Esophagus squamous epithelium (tissue), 5 donors: ENCODE results near the gene NHS. TPM values are rescaled to one million over a fixed set of nuclear protein-coding genes. Genes with fewer than 3 reads are reported as not detected.

Experiments used
- DNase-seq: peaks from one replicate; lab custom pipeline; 2025; lab: John Stamatoyannopoulos, UW
- H3K27ac ChIP-seq, 4 donors: fragments of 200-600 bp; sonication (generic); one replicate each; pipeline ENCODE4 v1.5.1; 2016 to 2019; ENCODE audit warnings: mild to moderate bottlenecking in 1 of 4
- H3K27me3 ChIP-seq, 4 donors: fragments of 200-600 bp; sonication (generic); 1 replicate in 3 of 4; 2 replicates in 1 of 4; pipeline versions ENCODE4 v1.5.1 to v1.6.0; 2017 to 2021; ENCODE audit warnings: antibody characterized with exemption in 1 of 4
- H3K36me3 ChIP-seq, 3 donors: fragments of 200-600 bp; sonication (generic); one replicate each; pipeline ENCODE4 v1.5.1; 2016 to 2019
- H3K4me1 ChIP-seq, 3 donors: fragments of 200-600 bp; sonication (generic); one replicate each; pipeline ENCODE4 v1.5.1; 2017 to 2019
- H3K4me3 ChIP-seq, 4 donors: fragments of 200-600 bp; sonication (generic); 1 replicate in 3 of 4; 2 replicates in 1 of 4; pipeline ENCODE4 v1.5.1; 2016 to 2019; ENCODE audit warnings: mild to moderate bottlenecking in 2 of 4, moderate library complexity in 1 of 4
- H3K9me3 ChIP-seq, 3 donors: fragments of 200-600 bp; sonication (generic); one replicate each; pipeline ENCODE4 v1.5.1; 2016 to 2019
- POLR2A ChIP-seq, 4 donors: fragments of 450-650 bp; IDR thresholded peaks; one replicate each; pipeline ENCODE4 v1.6.1; 2017; ENCODE audit warnings: antibody characterized with exemption in 4 of 4, mild to moderate bottlenecking in 4 of 4, moderate library complexity in 3 of 4
- WGBS, 2 donors: methylation state at CpG; one replicate each; pipeline ENCODE4 v1.1.5; 2018; 5-methylcytosine and 5-hydroxymethylcytosine counted together
- intact Hi-C: fragments of 100-400 bp; cut with DNase I; formaldehyde crosslinking; loops from one replicate; pipeline ENCODE4 v1.15.0; 2022
- total RNA-seq, 4 donors: library from RNA; depleted of rRNA; stranded (reverse); fragments of >200 nt; gene quantifications; one replicate each; pipeline ENCODE4 v1.1.0, GENCODE V29; 2016
- TF ChIP-seq, protein P1 (sequence below), 6 experiments: fragments of 450-650 bp in 4 of 6; fragments of 200-600 bp in 2 of 6; sonication (generic) in 2 of 6; IDR thresholded peaks; one replicate each; pipeline ENCODE4 v1.5.1; 2016 to 2019; ENCODE audit warnings: antibody characterized with exemption in 6 of 6, mild to moderate bottlenecking in 4 of 6, moderate library complexity in 4 of 6
- donor health status: DM: yes; HTN: yes; CAD: no.

NHS gene
- total RNA-seq, 4 donors from 2014 or later, result 1.2 to 3.4 (median 2.6) TPM

DNA sequence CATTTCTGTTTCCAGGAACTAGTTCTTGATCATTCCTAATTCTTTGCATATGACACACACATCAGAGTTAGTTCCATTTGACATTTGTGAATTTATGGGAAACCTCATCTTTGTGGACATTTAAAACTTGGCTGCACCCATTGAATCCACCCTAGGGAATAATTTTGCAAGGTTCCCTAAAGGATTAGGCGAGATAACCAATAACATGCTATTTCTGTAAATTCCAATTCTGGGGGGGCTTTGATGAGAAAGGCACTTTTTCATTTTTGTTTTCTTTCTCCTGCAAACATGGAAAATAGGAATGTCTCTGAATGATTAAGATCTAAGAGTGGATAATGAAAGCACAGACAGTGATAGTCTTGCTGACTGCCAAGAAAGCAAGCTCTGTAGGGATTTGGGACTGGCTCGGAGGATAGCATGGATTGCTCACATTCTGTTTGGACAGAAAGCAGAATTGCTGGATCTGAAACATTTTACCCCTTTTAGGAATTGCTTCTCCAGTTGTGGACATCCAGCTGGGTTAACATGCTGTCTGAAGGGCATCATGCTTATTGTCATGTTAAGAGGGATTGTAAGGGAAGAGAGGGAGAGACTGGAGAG, 145.1 kb downstream of the NHS start:
- 54 to 56% methylated on average over 2 of the region's 2 CpGs for WGBS, 2 donors
- H3K27ac ChIP-seq, result peak overlapping the region in 3 of 4 donors; percentile 29 to 62 (median 31)
- intact Hi-C loops, result no loop called here
- DNase-seq, result no peak
- H3K9me3 ChIP-seq, result no peaks in the 10 kb centered on the region
- no peaks in the 10 kb centered on the region for H3K36me3 ChIP-seq
- TF ChIP-seq, protein P1, sequence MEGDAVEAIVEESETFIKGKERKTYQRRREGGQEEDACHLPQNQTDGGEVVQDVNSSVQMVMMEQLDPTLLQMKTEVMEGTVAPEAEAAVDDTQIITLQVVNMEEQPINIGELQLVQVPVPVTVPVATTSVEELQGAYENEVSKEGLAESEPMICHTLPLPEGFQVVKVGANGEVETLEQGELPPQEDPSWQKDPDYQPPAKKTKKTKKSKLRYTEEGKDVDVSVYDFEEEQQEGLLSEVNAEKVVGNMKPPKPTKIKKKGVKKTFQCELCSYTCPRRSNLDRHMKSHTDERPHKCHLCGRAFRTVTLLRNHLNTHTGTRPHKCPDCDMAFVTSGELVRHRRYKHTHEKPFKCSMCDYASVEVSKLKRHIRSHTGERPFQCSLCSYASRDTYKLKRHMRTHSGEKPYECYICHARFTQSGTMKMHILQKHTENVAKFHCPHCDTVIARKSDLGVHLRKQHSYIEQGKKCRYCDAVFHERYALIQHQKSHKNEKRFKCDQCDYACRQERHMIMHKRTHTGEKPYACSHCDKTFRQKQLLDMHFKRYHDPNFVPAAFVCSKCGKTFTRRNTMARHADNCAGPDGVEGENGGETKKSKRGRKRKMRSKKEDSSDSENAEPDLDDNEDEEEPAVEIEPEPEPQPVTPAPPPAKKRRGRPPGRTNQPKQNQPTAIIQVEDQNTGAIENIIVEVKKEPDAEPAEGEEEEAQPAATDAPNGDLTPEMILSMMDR (IDR thresholded peaks at IDR 0.05), result no peak
- no peak for TF ChIP-seq POLR2A (IDR thresholded peaks at IDR 0.05)
- peaks cover 0 to 17% (median 0%) of the 10 kb centered on the region in 3 donors for H3K4me1 ChIP-seq
- no peaks in the 10 kb centered on the region for H3K27me3 ChIP-seq
- H3K4me3 ChIP-seq, result no peak overlapping the region

DNA sequence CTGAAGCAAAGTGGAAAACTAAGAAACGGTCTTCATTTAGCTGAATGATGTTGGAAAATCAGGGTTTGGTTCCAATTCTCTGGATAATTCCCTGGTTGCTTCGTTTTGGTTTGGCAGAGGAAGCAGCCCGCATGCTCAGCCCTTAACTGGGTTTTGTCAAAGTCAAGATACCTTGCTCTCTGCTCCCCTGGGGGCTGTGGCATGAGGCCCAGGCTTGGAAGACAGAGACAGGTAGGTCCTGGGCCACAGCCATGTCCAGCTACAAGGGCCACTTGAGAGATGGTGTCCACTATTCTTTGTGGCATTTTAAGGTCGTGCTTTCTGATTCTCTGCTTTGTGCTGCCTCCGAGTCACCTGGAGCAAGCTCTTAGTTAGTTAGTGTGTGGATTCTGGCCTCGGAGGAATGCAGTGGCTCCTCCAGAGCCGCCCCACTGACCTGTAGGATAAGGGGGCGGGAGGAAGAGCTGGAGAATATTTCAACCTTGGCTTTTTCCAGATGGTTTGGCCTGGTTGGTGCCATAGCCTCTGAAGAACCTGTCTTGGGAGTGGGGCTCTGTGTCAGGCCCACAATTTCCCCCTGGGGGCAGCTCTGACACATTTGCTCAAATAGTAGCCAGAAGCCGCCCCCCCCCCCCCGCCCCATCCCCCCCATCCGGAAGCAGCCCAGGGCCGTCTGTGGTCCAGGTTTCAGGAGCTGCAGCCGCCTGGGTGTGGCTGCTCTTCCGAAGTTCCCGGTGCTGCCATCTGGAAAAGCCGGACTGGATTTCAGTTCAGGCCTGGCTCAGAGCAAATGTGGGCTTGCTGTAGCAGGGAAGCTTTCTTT, 147.1 kb downstream of the NHS start:
- no peaks in the 10 kb centered on the region for H3K27me3 ChIP-seq
- DNase-seq, result no peak
- no peak overlapping the region for H3K27ac ChIP-seq
- TF ChIP-seq, protein P1 (IDR thresholded peaks at IDR 0.05), result no peak
- no peak for TF ChIP-seq POLR2A (IDR thresholded peaks at IDR 0.05)
- H3K4me1 ChIP-seq, result peaks cover 0 to 30% (median 0%) of the 10 kb centered on the region in 3 donors
- no peak overlapping the region for H3K4me3 ChIP-seq
- WGBS, 2 donors, result 49 to 59% methylated on average over 8 of the region's 16 CpGs
- intact Hi-C loops, result no loop called here
- H3K9me3 ChIP-seq, result no peaks in the 10 kb centered on the region
- H3K36me3 ChIP-seq, result no peaks in the 10 kb centered on the region

DNA sequence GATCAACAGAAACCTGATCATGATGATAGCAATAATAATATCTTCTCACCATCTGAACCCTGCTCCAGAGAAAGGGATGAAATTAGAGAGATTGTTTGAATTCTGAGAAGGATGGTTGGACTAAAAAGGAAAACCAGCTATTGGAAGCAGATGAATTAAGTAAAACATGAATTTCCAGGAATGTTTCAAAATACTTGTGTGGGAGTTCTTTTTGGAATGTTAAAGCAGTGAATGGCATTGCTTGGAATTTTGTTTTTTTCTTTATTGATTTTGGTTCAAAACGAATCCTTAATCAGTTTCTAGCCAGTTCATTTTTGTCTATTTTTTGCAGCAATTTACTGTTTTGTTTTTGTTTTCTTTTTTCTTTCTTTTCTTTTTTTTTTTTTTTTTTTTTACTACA, 150.3 kb downstream of the NHS start:
- intact Hi-C loops, result no loop called here
- Histone ChIP-seq H3K27me3 (no peaks in the 10 kb centered on the region), H3K36me3 (no peaks in the 10 kb centered on the region), H3K4me1 (peaks cover 0 to 43% (median 0%) of the 10 kb centered on the region in 3 donors), H3K9me3 (no peaks in the 10 kb centered on the region), H3K4me3 (no peak overlapping the region), H3K27ac (no peak overlapping the region)
- no peak for TF ChIP-seq POLR2A (IDR thresholded peaks at IDR 0.05)
- TF ChIP-seq, protein P1 (IDR thresholded peaks at IDR 0.05), result no peak
- 5 to 75% methylated on average over 1 of the region's 1 CpG for WGBS, 2 donors
- DNase-seq, result no peak

DNA sequence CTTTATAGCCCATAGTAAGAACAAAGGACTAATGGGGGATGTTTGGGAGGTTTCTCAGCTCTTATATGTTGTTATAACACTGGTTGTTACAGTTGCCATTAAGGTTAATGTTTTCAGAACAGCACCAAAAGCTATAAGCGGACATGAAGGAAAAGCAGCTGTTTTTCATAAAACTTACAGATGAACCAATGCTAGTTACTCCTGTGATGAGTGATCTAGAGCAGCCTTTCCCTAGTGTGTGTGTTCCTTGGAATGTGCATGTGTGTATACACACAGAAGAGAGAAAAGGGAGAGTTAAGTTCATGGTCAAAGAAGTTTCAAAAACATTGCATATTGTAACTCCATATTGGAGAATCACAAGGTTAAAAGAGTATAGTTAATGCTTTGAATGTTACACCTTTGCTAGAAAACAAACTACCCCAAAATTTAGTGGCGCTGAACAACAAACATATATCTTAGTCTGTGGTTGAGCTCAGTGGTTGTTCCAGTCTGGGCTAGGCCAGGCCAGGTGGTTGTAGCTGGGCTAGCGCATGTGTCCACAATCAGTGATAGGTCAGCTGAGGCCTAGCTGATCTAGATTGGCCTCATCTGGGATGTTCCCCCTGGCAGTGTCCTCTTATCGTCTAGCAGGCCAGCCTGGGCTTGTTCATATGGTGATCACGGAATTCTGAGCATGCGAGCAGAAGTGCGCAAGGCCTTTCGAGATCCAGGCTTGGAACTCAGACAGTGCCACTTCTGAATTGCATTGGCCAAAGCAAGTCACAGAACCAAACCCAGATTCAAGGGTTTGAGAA, 151.0 kb downstream of the NHS start:
- Histone ChIP-seq H3K36me3 (no peaks in the 10 kb centered on the region), H3K27ac (no peak overlapping the region), H3K9me3 (no peaks in the 10 kb centered on the region), H3K4me3 (no peak overlapping the region), H3K27me3 (no peaks in the 10 kb centered on the region), H3K4me1 (peaks cover 0 to 43% (median 0%) of the 10 kb centered on the region in 3 donors)
- DNase-seq, result no peak
- WGBS, 2 donors, result 86 to 100% methylated on average over 3 to 5 of the region's 8 CpGs
- TF ChIP-seq POLR2A (IDR thresholded peaks at IDR 0.05), result no peak
- TF ChIP-seq, protein P1 (IDR thresholded peaks at IDR 0.05), result no peak
- intact Hi-C loops, result no loop called here
